ENCODE measurements around the gene TEX10. TPM values are rescaled to one million over a fixed set of nuclear protein-coding genes. Genes with fewer than 3 reads are reported as not detected.

TEX10 gene
- total RNA-seq, 4 donors from 2014 or later: 15.5 to 23.9 (median 21.6) TPM

DNA sequence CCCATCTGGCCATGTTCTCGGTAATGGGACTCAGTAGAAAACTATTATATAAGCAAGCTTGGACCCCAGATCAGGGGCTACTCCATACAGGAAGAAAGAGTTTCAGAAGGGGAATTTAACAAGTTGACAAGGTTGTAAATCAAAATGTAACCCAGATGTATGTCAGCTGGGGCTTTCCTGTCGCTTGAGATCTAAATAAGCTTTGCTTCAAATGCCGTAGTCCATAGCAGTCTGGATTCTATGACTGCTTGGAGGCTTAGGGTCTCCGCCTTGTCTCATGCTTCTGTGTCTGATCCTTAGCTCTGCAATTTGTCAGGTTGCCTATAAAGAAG lies 70.4 kb downstream of the TEX10 start:
- no peak overlapping the region for H3K4me3 ChIP-seq (ENCODE audit: low read depth, poor library complexity, severe bottlenecking)
- WGBS, 2 donors: 82 to 83% methylated on average over 4 of the region's 4 CpGs
- TF ChIP-seq, protein P1, sequence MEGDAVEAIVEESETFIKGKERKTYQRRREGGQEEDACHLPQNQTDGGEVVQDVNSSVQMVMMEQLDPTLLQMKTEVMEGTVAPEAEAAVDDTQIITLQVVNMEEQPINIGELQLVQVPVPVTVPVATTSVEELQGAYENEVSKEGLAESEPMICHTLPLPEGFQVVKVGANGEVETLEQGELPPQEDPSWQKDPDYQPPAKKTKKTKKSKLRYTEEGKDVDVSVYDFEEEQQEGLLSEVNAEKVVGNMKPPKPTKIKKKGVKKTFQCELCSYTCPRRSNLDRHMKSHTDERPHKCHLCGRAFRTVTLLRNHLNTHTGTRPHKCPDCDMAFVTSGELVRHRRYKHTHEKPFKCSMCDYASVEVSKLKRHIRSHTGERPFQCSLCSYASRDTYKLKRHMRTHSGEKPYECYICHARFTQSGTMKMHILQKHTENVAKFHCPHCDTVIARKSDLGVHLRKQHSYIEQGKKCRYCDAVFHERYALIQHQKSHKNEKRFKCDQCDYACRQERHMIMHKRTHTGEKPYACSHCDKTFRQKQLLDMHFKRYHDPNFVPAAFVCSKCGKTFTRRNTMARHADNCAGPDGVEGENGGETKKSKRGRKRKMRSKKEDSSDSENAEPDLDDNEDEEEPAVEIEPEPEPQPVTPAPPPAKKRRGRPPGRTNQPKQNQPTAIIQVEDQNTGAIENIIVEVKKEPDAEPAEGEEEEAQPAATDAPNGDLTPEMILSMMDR (IDR thresholded peaks at IDR 0.05): no peak
- no peak for TF ChIP-seq POLR2A (IDR thresholded peaks at IDR 0.05)
- no peak for DNase-seq (ENCODE audit: low spot score in 2 of 2)
- intact Hi-C loops (cut with DNase I; ENCODE audit: low total_unique reads): no loop called here

DNA sequence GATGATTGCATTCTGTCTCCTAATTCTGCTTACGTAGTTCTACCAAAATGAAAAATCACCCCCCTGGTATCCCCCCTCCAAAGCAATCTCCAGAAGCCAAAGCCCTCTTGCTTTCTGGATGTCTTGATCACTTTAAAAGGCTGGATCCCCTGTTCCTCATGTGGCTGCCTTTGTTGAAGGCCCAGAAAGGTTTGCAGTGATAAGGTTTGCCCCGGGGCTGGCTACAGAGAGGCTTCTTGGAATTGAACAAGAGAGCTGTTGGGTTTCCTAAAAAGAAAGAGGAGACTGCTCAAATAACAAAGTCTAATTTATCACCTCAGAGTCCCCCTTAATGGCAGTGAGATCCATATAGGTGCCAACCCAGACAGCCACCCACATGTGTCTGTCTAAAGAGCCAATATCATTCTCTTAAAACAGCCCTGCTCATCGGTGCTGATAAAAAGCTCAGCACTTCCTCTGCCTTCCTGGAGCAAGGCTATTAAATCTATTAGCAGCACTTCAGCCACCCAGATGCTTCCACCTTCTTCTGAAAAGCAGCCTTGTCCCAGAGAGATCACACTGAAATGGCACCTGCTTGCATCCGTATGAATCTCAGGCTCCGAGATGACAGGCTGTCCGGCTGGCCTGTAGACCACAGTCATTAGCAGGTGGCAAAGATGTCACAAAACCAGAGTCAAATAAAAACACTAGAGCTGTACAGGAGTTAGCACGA lies 70.9 kb downstream of the TEX10 start:
- DNase-seq (ENCODE audit: low spot score in 2 of 2): no peak
- intact Hi-C loops (cut with DNase I; ENCODE audit: low total_unique reads): no loop called here
- no peak overlapping the region for H3K4me3 ChIP-seq (ENCODE audit: low read depth, poor library complexity, severe bottlenecking)
- WGBS, 2 donors: 78 to 81% methylated on average over 7 of the region's 7 CpGs
- TF ChIP-seq, protein P1 (IDR thresholded peaks at IDR 0.05): no peak
- no peak for TF ChIP-seq POLR2A (IDR thresholded peaks at IDR 0.05)

DNA sequence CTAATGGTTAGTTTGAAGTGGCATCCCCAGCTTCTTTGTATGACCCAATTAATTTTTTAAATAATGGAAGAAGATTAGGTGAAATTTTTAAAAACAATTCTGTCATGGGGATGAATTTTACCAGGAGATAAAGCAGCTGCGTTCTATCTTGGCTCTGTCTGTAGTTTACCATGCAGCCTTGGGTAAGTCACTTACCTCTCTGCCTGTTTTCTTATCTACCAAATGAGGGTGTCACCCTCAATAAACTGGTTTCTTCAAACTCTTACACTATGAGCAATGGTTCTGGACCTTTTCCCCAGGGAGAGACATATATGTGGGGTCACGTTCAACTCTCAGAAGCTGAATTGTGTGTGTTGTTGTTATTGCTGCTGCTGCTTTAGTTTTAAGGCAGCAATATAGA lies 71.7 kb downstream of the TEX10 start:
- WGBS, 2 donors: 94 to 96% methylated on average over 2 of the region's 2 CpGs
- TF ChIP-seq POLR2A (IDR thresholded peaks at IDR 0.05): no peak
- TF ChIP-seq, protein P1 (IDR thresholded peaks at IDR 0.05): no peak
- intact Hi-C loops (cut with DNase I; ENCODE audit: low total_unique reads): no loop called here
- H3K4me3 ChIP-seq (ENCODE audit: low read depth, poor library complexity, severe bottlenecking): no peak overlapping the region
- no peak for DNase-seq (ENCODE audit: low spot score in 2 of 2)

DNA sequence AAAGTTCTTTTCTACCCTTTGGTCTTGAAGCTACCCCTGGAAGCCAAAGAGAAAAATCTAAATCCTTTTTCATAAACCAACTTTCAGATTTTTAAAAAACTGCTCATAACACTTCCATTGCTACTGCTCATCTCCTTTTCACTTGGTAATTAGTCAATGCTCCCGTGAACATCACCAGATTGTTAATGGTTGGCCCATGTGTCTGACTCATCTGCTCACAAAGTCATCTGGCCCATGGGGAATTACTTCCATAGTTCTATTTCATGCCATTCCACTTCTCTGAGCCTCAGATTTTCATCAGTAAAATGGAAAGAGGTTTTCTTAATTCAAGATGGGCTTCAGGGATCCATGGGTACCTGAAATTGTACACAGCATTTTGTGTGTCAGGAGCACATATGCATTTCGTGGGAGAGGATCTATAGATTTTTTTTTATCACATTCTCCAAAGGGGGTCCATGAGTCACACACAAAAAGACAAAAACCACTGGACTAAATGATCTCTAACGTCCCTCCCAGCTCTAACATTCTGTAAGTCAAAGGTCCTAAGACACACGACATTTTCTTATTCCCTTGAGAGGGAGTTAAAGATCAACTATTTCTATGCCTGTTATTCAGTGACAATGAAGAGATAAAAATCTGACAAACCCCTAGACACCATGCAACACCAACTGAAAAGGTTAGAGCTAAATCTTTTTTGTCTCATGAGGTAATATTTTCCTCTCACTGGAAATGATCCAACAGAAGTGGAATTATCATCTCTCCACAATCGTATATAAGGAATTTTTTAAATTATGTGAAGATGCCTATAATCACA lies 75.4 kb downstream of the TEX10 start:
- H3K4me3 ChIP-seq (ENCODE audit: low read depth, poor library complexity, severe bottlenecking): no peak overlapping the region
- intact Hi-C loops (cut with DNase I; ENCODE audit: low total_unique reads): no loop called here
- no peak for DNase-seq (ENCODE audit: low spot score in 2 of 2)
- TF ChIP-seq, protein P1 (IDR thresholded peaks at IDR 0.05): no peak
- TF ChIP-seq POLR2A (IDR thresholded peaks at IDR 0.05): no peak
- 78 to 82% methylated on average over 5 of the region's 5 CpGs for WGBS, 2 donors

DNA sequence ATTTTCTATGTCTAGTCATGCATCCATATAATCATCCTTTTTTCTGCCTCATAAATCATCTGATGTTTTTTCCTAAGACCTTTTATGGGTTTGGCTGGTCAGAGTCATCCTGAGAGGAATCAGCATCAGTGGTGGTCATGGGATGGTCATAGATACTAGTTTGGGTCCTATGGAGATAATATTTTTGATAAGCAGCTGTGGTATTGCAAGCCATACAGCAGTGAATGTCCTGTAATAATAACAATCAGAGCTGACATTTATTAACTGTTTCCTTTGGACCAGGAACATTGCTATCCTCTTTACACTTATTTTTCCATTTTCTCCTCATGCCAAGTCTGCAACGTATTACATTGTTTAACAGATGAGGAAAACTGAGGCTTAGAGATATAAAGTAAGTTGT lies 83.1 kb downstream of the TEX10 start:
- intact Hi-C loops (cut with DNase I; ENCODE audit: low total_unique reads): no loop called here
- 93 to 96% methylated on average over 1 of the region's 1 CpG for WGBS, 2 donors
- no peak overlapping the region for H3K4me3 ChIP-seq (ENCODE audit: low read depth, poor library complexity, severe bottlenecking)
- TF ChIP-seq POLR2A (IDR thresholded peaks at IDR 0.05): no peak
- TF ChIP-seq, protein P1 (IDR thresholded peaks at IDR 0.05): no peak
- DNase-seq (ENCODE audit: low spot score in 2 of 2): no peak

Data from lower leg skin (tissue), 4 donors.